CD8-positive, alpha-beta memory T cell (primary cell): ENCODE data around the gene PIP5K1C. TPM values are rescaled to one million over a fixed set of nuclear protein-coding genes. Genes with fewer than 3 reads are reported as not detected.

ENCODE experiments used
- CTCF ChIA-PET: fragments of 350-600 bp; sonication (Branson Sonifier 250); formaldehyde crosslinking; loops from one replicate; lab custom pipeline; 2021; ENCODE audit warnings: antibody characterized with exemption; lab: Charles Lee
- POLR2A ChIA-PET: fragments of 350-600 bp; sonication (Branson Sonifier 250); formaldehyde crosslinking; loops from one replicate; lab custom pipeline; 2021; ENCODE audit warnings: antibody characterized with exemption; lab: Charles Lee
- DNase-seq, 5 donors: peaks; one replicate each; pipeline versions ENCODE4 v3.0.0 to v3.0.0-alpha.2; 2020 to 2022; ENCODE audit warnings: mixed read lengths in 1 of 5
- H3K27ac ChIP-seq: one replicate; pipeline ENCODE4 v1.7.0; 2013; ENCODE audit warnings: low read depth, mild to moderate bottlenecking, low read length, moderate library complexity
- H3K27me3 ChIP-seq: 2 replicates; pipeline ENCODE4 v1.7.0; 2013; ENCODE audit warnings: low read length, mild to moderate bottlenecking; ENCODE audit not compliant: insufficient read depth, poor library complexity, severe bottlenecking
- H3K36me3 ChIP-seq: 2 replicates; pipeline ENCODE4 v1.7.0; 2013; ENCODE audit warnings: mild to moderate bottlenecking, low read length, moderate library complexity; ENCODE audit not compliant: insufficient read depth
- H3K4me1 ChIP-seq: 2 replicates; pipeline ENCODE4 v1.7.0; 2013; ENCODE audit warnings: mild to moderate bottlenecking, low read length, moderate library complexity; ENCODE audit not compliant: insufficient read depth
- H3K4me3 ChIP-seq: 2 replicates; pipeline ENCODE4 v1.7.0; 2013; ENCODE audit warnings: mild to moderate bottlenecking, low read length
- H3K9me3 ChIP-seq: 2 replicates; pipeline ENCODE4 v1.7.0; 2013; ENCODE audit warnings: mild to moderate bottlenecking, low read length
- H3K27ac Mint-ChIP-seq, 8 donors: one replicate each; pipeline ENCODE4 v1.8.0; 2020 to 2021; ENCODE audit warnings: mixed read lengths in 8 of 8, mild to moderate bottlenecking in 6 of 8, inconsistent platforms in 3 of 8, moderate library complexity in 3 of 8
- H3K27me3 Mint-ChIP-seq, 2 donors: one replicate each; pipeline ENCODE4 v1.8.0; 2020 to 2021; ENCODE audit warnings: mixed read lengths in 2 of 2, mild to moderate bottlenecking in 1 of 2, moderate library complexity in 1 of 2
- H3K36me3 Mint-ChIP-seq, 3 donors: one replicate each; pipeline ENCODE4 v1.8.0; 2020 to 2021; ENCODE audit warnings: mixed read lengths in 3 of 3, inconsistent platforms in 1 of 3, mild to moderate bottlenecking in 1 of 3
- H3K4me1 Mint-ChIP-seq, 3 donors: one replicate each; pipeline ENCODE4 v1.8.0; 2020 to 2021; ENCODE audit warnings: mixed read lengths in 3 of 3, inconsistent platforms in 1 of 3, mild to moderate bottlenecking in 1 of 3
- H3K4me3 Mint-ChIP-seq, 7 donors: one replicate each; pipeline ENCODE4 v1.8.0; 2020 to 2021; ENCODE audit warnings: mixed read lengths in 7 of 7, mild to moderate bottlenecking in 6 of 7, moderate library complexity in 4 of 7, inconsistent platforms in 2 of 7
- H3K9me3 Mint-ChIP-seq, 5 donors: one replicate each; pipeline ENCODE4 v1.8.0; 2020 to 2022; ENCODE audit warnings: mixed read lengths in 5 of 5, mild to moderate bottlenecking in 3 of 5, moderate library complexity in 2 of 5, inconsistent platforms in 1 of 5
- polyA plus RNA-seq: library from polyadenylated mRNA; unstranded; fragments of 300-500 nt; fragmentation: Illumina TruSeq; gene quantifications from one replicate; pipeline ENCODE4 v1.2.3, GENCODE V29; 2021
- total RNA-seq, 2 experiments: library from RNA; stranded (reverse); gene quantifications; one replicate each; pipeline ENCODE4 v1.2.3, GENCODE V29; 2021

PIP5K1C gene
- total and polyA plus RNA-seq, 3 experiments from 2014 or later: 16.0 to 27.6 (median 26.9) TPM

DNA sequence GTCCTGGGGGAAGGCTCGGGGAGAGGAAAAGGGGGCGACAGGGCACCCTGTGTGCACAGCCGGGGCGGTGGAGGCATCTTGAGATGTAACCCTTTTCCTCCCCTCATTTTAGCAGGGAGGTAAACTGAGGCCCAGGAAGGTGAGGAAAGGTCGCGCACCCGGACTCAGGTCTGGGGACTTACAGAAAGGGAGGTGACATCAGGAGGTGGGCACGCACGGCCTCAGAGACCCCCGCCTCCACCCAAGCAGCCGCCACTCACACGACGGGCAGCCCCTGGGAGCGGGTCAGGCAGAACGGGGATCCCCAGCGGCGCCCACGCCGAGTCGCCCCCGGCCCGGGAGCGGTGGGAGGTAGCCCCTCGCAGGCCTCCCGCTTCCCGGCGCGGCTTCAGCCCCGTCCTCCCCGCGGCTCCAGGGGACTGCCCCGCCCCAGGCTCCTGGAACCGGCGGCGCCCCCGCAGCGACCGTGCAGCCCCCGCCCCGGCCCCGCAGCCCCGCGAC, 477 bp downstream of the PIP5K1C start:
- ChIA-PET CTCF (interaction anchor here (0.6 to 2.9 kb wide), 9 partner anchors 9 to 122 kb away, joined by 3 to 12 read pairs (median 5); no protein-coding TSS in a partner anchor), POLR2A (interaction anchor here (0.6 to 1.6 kb wide), 2 partner anchors 12 to 879 kb away, joined by 3 to 6 read pairs; no protein-coding TSS in a partner anchor)

DNA sequence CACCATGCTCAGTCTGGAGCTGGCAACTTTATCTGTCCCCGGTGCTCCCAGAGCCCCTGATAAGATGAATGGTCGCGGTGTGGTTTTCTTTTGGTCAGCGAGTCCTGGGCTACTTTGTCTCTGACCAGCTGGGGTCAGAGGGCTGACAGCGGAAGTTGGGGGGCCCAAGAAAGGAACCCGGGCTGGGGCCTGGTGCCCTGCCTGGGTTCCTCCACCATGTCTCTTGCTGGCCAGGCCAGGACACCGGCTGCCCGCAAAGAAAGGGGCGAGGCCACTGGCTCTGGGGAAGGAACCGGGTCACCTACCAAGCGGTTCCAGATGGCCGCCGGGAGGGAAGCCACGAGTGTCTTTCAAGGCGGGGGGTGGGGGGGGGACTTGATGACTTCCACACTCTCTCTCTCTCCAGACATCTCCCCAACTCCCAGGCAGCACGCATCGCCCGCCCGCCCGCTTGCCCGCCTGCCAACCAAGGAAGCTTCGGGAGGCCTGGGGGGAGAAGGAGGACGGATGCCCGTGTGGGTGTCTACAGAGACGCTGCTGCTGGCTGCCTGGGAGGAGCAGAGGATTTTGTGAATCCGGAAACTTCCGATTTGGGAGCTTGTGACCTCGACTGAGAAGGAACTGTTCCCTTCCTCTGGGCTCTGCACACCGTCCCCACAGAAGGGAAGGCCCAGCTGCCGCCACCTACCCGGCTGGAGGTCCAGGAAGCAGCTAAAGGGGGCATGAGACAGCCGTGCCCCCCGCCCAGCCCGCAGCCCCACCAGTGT, 1.1 kb downstream of the PIP5K1C start:
- Mint-ChIP-seq H3K4me1 (peaks cover 12 to 44% (median 20%) of the 10 kb centered on the region in 3 donors), H3K9me3 (no peaks in the 10 kb centered on the region), H3K27ac (peak overlapping the region in 7 of 8 donors; percentile 39 to 91 (median 76)), H3K27me3 (no peaks in the 10 kb centered on the region), H3K4me3 (peak overlapping the region; percentile 86 to 97 (median 89)), H3K36me3 (peaks cover 0 to 7% (median 0%) of the 10 kb centered on the region in 3 donors)
- Histone ChIP-seq H3K9me3 (no peaks in the 10 kb centered on the region), H3K27me3 (no peaks in the 10 kb centered on the region), H3K36me3 (no peaks in the 10 kb centered on the region), H3K4me1 (peaks cover 9% of the 10 kb centered on the region), H3K27ac (peak overlapping the region; percentile 48), H3K4me3 (peak overlapping the region; percentile 60)
- peak in 1 of 5 donors; percentile 10 for DNase-seq
- POLR2A ChIA-PET: interaction anchor here (0.6 to 0.7 kb wide), 2 partner anchors 12 to 878 kb away, joined by 4 to 6 read pairs; no protein-coding TSS in a partner anchor
- CTCF ChIA-PET: interaction anchor here (1.3 to 2.9 kb wide), 7 partner anchors 9 to 123 kb away, joined by 3 to 12 read pairs (median 5); no protein-coding TSS in a partner anchor

More for the DNA sequence above, 477 bp downstream of the PIP5K1C start:
- DNase-seq: no peak
- Mint-ChIP-seq H3K27ac (peak overlapping the region in 7 of 8 donors; percentile 26 to 91 (median 76)), H3K36me3 (peaks cover 0 to 6% (median 0%) of the 10 kb centered on the region in 3 donors), H3K4me1 (peaks cover 12 to 44% (median 20%) of the 10 kb centered on the region in 3 donors), H3K9me3 (no peaks in the 10 kb centered on the region), H3K4me3 (peak overlapping the region; percentile 86 to 97 (median 89)), H3K27me3 (no peaks in the 10 kb centered on the region)
- H3K27ac ChIP-seq: peak overlapping the region; percentile 48
- no peaks in the 10 kb centered on the region for H3K9me3 ChIP-seq
- H3K4me3 ChIP-seq: peak overlapping the region; percentile 60
- H3K4me1 ChIP-seq: peaks cover 9% of the 10 kb centered on the region
- H3K36me3 ChIP-seq: no peaks in the 10 kb centered on the region
- no peaks in the 10 kb centered on the region for H3K27me3 ChIP-seq

DNA sequence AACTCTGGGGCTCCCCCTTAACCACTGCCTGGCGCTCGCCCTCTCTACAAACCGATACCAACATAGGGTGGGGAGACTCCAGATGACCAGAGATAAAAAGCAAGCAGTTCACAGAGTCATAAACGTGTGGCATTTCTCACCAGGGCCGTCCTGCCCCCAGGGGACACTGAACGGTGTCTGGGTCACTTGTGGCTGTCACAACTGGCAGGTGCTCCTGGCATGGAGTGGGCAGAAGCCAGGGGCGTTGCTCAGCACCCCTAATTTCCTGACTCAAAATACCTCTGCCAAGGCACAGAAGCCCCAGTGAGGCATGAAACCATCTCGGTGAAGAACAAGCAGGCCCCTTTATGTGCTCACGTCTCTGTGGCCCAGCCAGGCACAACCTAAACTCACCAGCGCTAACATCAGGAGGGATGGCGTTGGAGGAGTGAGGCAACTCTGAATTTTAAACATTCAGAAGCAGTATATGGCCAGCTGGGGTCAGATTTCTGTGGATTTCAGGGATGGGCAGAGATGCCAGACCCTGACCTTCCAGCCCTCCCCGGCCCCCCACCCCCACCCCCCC, 1.8 kb downstream of the PIP5K1C start:
- Histone ChIP-seq H3K27me3 (no peaks in the 10 kb centered on the region), H3K9me3 (no peaks in the 10 kb centered on the region), H3K4me1 (peaks cover 9% of the 10 kb centered on the region), H3K27ac (peak overlapping the region; percentile 24), H3K36me3 (no peaks in the 10 kb centered on the region), H3K4me3 (no peak overlapping the region)
- H3K4me1 Mint-ChIP-seq: peaks cover 12 to 44% (median 20%) of the 10 kb centered on the region in 3 donors
- no peaks in the 10 kb centered on the region for H3K9me3 Mint-ChIP-seq
- peaks cover 0 to 7% (median 0%) of the 10 kb centered on the region in 3 donors for H3K36me3 Mint-ChIP-seq
- DNase-seq: no peak
- POLR2A ChIA-PET: interaction anchor here (0.7 kb wide), 1 partner anchor 11 kb away, joined by 4 read pairs; no protein-coding TSS in a partner anchor
- peak overlapping the region in 3 of 8 donors; percentile 47 to 77 (median 70) for H3K27ac Mint-ChIP-seq
- peak overlapping the region; percentile 68 to 91 (median 76) for H3K4me3 Mint-ChIP-seq
- CTCF ChIA-PET: interaction anchor here (1.3 to 1.9 kb wide), 3 partner anchors 10 to 62 kb away, joined by 3 to 9 read pairs (median 6); no protein-coding TSS in a partner anchor
- no peaks in the 10 kb centered on the region for H3K27me3 Mint-ChIP-seq

DNA sequence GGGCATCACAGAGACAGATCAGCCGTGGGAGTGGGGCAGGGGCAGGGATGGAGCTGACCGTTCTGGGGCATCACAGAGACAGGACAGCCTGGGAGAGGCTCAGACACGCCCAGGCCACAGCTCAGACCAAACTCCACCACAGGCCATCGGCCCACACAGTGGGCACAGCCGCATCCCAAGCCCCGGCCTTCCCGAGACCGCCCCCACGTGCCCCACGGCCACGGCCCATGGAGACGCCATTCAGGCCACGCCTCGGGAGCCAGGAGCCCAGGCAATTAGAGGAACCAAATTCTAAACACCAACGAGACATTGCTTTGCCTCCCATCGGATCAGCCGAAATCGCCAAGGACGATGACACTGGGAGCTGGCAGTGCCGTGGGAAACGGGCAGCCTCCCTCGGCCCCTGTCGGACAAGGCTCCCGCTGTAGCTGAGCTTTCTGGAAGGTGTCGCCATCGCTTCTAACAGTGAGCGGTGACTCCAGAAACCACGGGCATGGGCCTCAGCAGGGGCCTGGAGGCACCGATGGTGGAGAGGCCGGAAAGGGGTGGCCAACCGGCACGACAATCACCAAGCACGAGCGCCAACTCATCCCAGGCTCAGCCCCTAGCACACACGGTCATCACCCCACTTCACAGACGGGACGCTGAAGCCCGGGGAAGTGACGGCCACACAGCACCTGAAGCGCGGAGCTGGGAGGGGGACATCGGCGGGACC, 2.4 kb downstream of the PIP5K1C start:
- DNase-seq: peak in 1 of 5 donors; percentile 42
- peak overlapping the region; percentile 56 to 87 (median 75) for H3K4me3 Mint-ChIP-seq
- CTCF ChIA-PET: interaction anchor here (1.0 to 1.9 kb wide), 6 partner anchors 8 to 85 kb away, joined by 3 to 6 read pairs (median 4); no protein-coding TSS in a partner anchor
- H3K9me3 Mint-ChIP-seq: no peaks in the 10 kb centered on the region
- Histone ChIP-seq H3K9me3 (no peaks in the 10 kb centered on the region), H3K27me3 (no peaks in the 10 kb centered on the region), H3K4me1 (peaks cover 9% of the 10 kb centered on the region), H3K36me3 (no peaks in the 10 kb centered on the region), H3K4me3 (no peak overlapping the region), H3K27ac (no peak overlapping the region)
- peaks cover 0 to 7% (median 0%) of the 10 kb centered on the region in 3 donors for H3K36me3 Mint-ChIP-seq
- no peaks in the 10 kb centered on the region for H3K27me3 Mint-ChIP-seq
- peaks cover 12 to 47% (median 21%) of the 10 kb centered on the region in 3 donors for H3K4me1 Mint-ChIP-seq
- H3K27ac Mint-ChIP-seq: peak overlapping the region in 3 of 8 donors; percentile 47 to 85 (median 70)
- POLR2A ChIA-PET: no interaction called here

DNA sequence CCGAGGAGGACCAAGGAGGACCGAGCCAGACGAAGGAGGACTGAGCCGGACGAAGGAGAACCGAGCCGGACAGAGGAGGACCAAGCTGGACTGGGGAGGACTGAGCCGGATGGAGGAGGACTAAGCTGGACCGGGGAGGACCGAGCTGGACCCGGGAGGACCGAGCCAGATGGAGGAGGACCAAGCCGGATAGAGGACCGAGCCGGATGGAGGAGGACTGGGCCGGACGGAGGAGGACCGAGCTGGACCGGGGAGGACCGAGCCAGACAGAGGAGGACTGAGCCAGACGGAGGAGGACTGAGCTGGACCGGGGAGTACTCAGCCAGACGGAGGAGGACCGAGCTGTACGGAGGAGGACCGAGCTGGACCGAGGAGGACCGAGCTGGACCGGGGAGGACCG, 3.2 kb downstream of the PIP5K1C start:
- DNase-seq: peak in 1 of 5 donors; percentile 44
- Mint-ChIP-seq H3K9me3 (no peaks in the 10 kb centered on the region), H3K27ac (peak overlapping the region in 1 of 8 donors; percentile 23), H3K4me3 (peak overlapping the region in 4 of 7 donors; percentile 32 to 56 (median 45)), H3K27me3 (no peaks in the 10 kb centered on the region), H3K36me3 (peaks cover 0 to 7% (median 0%) of the 10 kb centered on the region in 3 donors), H3K4me1 (peaks cover 12 to 52% (median 22%) of the 10 kb centered on the region in 3 donors)
- no peaks in the 10 kb centered on the region for H3K9me3 ChIP-seq
- H3K4me3 ChIP-seq: no peak overlapping the region
- peaks cover 9% of the 10 kb centered on the region for H3K4me1 ChIP-seq
- ChIA-PET POLR2A (no interaction called here), CTCF (interaction anchor here (1.0 to 1.9 kb wide), 6 partner anchors 8 to 86 kb away, joined by 3 to 6 read pairs (median 4); no protein-coding TSS in a partner anchor)
- no peak overlapping the region for H3K27ac ChIP-seq
- no peaks in the 10 kb centered on the region for H3K27me3 ChIP-seq
- H3K36me3 ChIP-seq: no peaks in the 10 kb centered on the region

DNA sequence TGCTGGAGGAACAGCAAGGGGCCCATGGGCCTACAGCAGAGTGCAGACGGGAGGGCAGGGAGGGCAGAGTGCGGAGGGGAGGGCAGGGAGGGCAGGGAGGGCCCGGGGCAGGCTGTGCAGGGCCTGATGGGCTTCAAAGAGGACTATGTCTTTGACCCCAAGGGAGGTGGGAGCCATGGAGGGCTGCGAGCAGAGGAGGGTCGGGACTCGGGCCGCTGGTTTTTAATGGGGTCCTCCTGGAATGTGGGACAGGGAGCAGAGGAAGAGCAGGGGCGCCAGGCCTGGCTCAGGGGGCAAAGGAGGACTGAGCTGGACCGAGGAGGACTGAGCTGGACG, 3.6 kb downstream of the PIP5K1C start:
- peaks cover 9% of the 10 kb centered on the region for H3K4me1 ChIP-seq
- Mint-ChIP-seq H3K36me3 (peaks cover 0 to 7% (median 0%) of the 10 kb centered on the region in 3 donors), H3K9me3 (no peaks in the 10 kb centered on the region), H3K4me3 (peak overlapping the region in 2 of 7 donors; percentile 15 to 54), H3K4me1 (peaks cover 13 to 53% (median 22%) of the 10 kb centered on the region in 3 donors), H3K27ac (no peak overlapping the region), H3K27me3 (no peaks in the 10 kb centered on the region)
- ChIA-PET CTCF (interaction anchor here (1.0 to 1.9 kb wide), 5 partner anchors 8 to 86 kb away, joined by 3 to 6 read pairs (median 4); no protein-coding TSS in a partner anchor), POLR2A (no interaction called here)
- H3K27me3 ChIP-seq: no peaks in the 10 kb centered on the region
- H3K27ac ChIP-seq: no peak overlapping the region
- H3K9me3 ChIP-seq: no peaks in the 10 kb centered on the region
- H3K36me3 ChIP-seq: no peaks in the 10 kb centered on the region
- peak in 1 of 5 donors; percentile 43 for DNase-seq
- no peak overlapping the region for H3K4me3 ChIP-seq
